Breast epithelium (tissue), 4 donors: ENCODE data around the gene DHCR24. TPM values are rescaled to one million over a fixed set of nuclear protein-coding genes. Genes with fewer than 3 reads are reported as not detected.

Experiments
- DNase-seq, 2 donors: peaks; one replicate each; pipeline ENCODE4 v3.0.0-alpha.2; 2019; ENCODE audit warnings: low spot score in 2 of 2
- H3K27ac ChIP-seq, 2 donors: fragments of 200-600 bp; sonication (generic) in 1 of 2; one replicate each; pipeline ENCODE4 v1.5.1; 2016 to 2019; ENCODE audit warnings: mild to moderate bottlenecking in 1 of 2
- H3K27me3 ChIP-seq, 2 donors: fragments of 200-600 bp; sonication (generic) in 1 of 2; one replicate each; pipeline versions ENCODE4 v1.5.1 to v1.6.0; 2017 to 2019; ENCODE audit warnings: control low read depth in 1 of 2, mild to moderate bottlenecking in 1 of 2
- H3K36me3 ChIP-seq: fragments of 200-600 bp; one replicate; pipeline ENCODE4 v1.5.1; 2019
- H3K4me1 ChIP-seq, 2 donors: fragments of 200-600 bp; sonication (generic); one replicate each; pipeline ENCODE4 v1.5.1; 2016 to 2019; ENCODE audit warnings: control low read depth in 1 of 2
- H3K4me3 ChIP-seq, 3 donors: fragments of 200-600 bp; sonication (generic); 1 replicate in 2 of 3; 2 replicates in 1 of 3; pipeline ENCODE4 v1.5.1; 2016 to 2019; ENCODE audit warnings: mild to moderate bottlenecking in 3 of 3, moderate library complexity in 2 of 3
- H3K9me3 ChIP-seq, 2 donors: fragments of 200-600 bp; sonication (generic) in 1 of 2; one replicate each; pipeline ENCODE4 v1.5.1; 2016 to 2019; ENCODE audit warnings: control low read depth in 1 of 2
- POLR2A ChIP-seq: fragments of 450-650 bp; IDR thresholded peaks from one replicate; pipeline ENCODE4 v1.6.1; 2016; ENCODE audit warnings: antibody characterized with exemption, mild to moderate bottlenecking, moderate library complexity
- POLR2AphosphoS5 ChIP-seq, 3 donors: sonication (generic); formaldehyde crosslinking; IDR thresholded peaks; one replicate each; pipeline ENCODE4 v1.6.1; 2017; ENCODE audit warnings: antibody characterized with exemption in 3 of 3
- intact Hi-C: fragments of 100-400 bp; cut with DNase I; formaldehyde crosslinking; loops from one replicate; pipeline ENCODE4 v1.15.1; 2023; ENCODE audit warnings: low total_unique reads
- total RNA-seq, 3 donors: library from RNA; depleted of rRNA; stranded (reverse); fragments of >200 nt; gene quantifications; one replicate each; pipeline ENCODE4 v1.1.0, GENCODE V29; 2016
- TF ChIP-seq, protein P1 (sequence below), 3 donors: fragments of 450-650 bp; IDR thresholded peaks; one replicate each; pipeline ENCODE4 v1.5.1; 2016 to 2017; ENCODE audit warnings: antibody characterized with exemption in 3 of 3, mild to moderate bottlenecking in 3 of 3, moderate library complexity in 3 of 3

The DHCR24 gene
- total RNA-seq, 3 donors from 2014 or later, result 149 to 230 (median 157) TPM

DNA sequence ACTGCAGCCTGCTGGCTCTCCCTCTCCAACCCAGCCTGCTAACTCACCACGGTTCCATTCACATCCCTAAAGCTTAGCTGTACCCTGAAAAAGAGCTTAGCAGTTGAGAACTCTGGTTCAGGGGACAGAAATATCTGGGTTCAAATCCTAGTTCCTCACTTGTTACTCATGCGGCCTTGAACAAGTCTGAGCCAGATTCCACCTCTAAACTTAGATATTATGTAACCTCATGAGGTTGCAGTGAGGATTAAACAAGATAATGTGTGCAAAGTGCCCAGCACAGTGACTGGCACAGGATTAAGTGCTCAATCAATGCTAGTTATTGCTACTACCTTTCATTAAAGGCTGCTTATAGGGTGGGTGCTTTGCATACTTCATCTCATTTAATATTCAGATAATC, 41.3 kb upstream of the DHCR24 start:
- Histone ChIP-seq H3K9me3 (no peaks in the 10 kb centered on the region), H3K4me3 (no peak overlapping the region), H3K4me1 (peaks cover 0 to 9% of the 10 kb centered on the region in 2 donors), H3K36me3 (no peaks in the 10 kb centered on the region), H3K27me3 (no peaks in the 10 kb centered on the region), H3K27ac (peak overlapping the region; percentile 75 to 78)
- DNase-seq, result no peak
- intact Hi-C loops, result no loop called here
- TF ChIP-seq POLR2AphosphoS5 (IDR thresholded peaks at IDR 0.05) (no peak), POLR2A (no peak)
- TF ChIP-seq, protein P1, sequence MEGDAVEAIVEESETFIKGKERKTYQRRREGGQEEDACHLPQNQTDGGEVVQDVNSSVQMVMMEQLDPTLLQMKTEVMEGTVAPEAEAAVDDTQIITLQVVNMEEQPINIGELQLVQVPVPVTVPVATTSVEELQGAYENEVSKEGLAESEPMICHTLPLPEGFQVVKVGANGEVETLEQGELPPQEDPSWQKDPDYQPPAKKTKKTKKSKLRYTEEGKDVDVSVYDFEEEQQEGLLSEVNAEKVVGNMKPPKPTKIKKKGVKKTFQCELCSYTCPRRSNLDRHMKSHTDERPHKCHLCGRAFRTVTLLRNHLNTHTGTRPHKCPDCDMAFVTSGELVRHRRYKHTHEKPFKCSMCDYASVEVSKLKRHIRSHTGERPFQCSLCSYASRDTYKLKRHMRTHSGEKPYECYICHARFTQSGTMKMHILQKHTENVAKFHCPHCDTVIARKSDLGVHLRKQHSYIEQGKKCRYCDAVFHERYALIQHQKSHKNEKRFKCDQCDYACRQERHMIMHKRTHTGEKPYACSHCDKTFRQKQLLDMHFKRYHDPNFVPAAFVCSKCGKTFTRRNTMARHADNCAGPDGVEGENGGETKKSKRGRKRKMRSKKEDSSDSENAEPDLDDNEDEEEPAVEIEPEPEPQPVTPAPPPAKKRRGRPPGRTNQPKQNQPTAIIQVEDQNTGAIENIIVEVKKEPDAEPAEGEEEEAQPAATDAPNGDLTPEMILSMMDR (IDR thresholded peaks at IDR 0.05), result no peak

GRCh38 chr1:54927472-54928240, 40.7 kb upstream of the DHCR24 start:
- intact Hi-C loops, result no loop called here
- Histone ChIP-seq H3K27me3 (no peaks in the 10 kb centered on the region), H3K9me3 (no peaks in the 10 kb centered on the region), H3K4me3 (no peak overlapping the region), H3K27ac (peak overlapping the region; percentile 75 to 78), H3K4me1 (peaks cover 0 to 9% of the 10 kb centered on the region in 2 donors), H3K36me3 (no peaks in the 10 kb centered on the region)
- no peak for TF ChIP-seq POLR2AphosphoS5 (IDR thresholded peaks at IDR 0.05)
- TF ChIP-seq, protein P1 (IDR thresholded peaks at IDR 0.05), result no peak
- no peak for TF ChIP-seq POLR2A
- DNase-seq, result peak in 1 of 2 donors; percentile 37

DNA sequence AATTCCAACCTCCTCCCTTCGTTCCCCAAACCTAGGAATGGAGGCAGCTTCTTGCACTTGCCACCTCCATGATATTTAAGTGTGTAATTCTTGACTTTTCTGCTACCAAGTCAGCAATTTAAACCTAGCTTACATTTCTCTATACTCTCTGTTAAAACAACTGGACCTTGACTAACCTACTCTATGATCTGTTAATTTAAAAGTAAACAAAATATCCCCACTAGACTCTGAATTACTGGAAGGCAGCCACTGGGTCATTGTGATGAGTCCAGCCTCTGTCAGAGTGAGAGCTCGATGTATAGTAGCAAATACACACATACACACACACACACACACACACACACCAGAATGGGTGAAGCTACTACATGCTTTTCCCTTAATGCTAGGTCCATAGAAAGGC, 40.0 kb upstream of the DHCR24 start:
- no peak for DNase-seq
- Histone ChIP-seq H3K4me3 (no peak overlapping the region), H3K4me1 (peaks cover 0 to 9% of the 10 kb centered on the region in 2 donors), H3K27me3 (no peaks in the 10 kb centered on the region), H3K9me3 (no peaks in the 10 kb centered on the region), H3K36me3 (no peaks in the 10 kb centered on the region), H3K27ac (peak overlapping the region; percentile 75 to 78)
- intact Hi-C loops, result no loop called here
- no peak for TF ChIP-seq POLR2A
- TF ChIP-seq, protein P1 (IDR thresholded peaks at IDR 0.05), result no peak
- TF ChIP-seq POLR2AphosphoS5 (IDR thresholded peaks at IDR 0.05), result no peak

DNA sequence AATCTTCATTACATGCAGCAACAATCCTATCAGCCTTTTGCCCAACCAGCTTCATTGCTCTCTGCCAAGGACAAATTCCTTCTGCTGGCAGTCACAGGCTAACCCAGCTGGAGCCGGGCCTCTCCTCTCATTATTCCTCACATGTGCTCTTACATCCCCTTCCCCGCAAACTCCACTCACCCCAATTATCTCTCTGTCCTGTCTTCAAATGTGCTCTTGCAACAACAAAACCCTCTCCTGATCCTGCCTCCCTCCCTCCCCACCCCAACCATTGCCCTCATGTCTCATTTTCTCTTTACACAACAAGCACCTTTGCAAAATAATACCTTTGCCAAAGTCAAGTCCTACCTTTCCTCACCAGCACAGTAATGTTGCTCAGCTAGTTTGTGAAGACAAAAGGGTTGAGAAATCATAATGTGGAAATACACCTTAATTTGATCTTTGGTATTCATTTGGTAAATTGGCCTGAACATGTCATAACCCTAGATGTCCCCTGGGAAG, 36.0 kb upstream of the DHCR24 start:
- no peak for TF ChIP-seq POLR2A
- TF ChIP-seq, protein P1 (IDR thresholded peaks at IDR 0.05), result peak in 2 of 3 donors; percentile 16 to 48
- peak in 1 of 3 donors; percentile 25 for TF ChIP-seq POLR2AphosphoS5 (IDR thresholded peaks at IDR 0.05)
- peaks cover 0 to 9% of the 10 kb centered on the region in 2 donors for H3K4me1 ChIP-seq
- H3K9me3 ChIP-seq, result no peaks in the 10 kb centered on the region
- H3K27me3 ChIP-seq, result no peaks in the 10 kb centered on the region
- DNase-seq, result peak in 1 of 2 donors; percentile 76
- H3K36me3 ChIP-seq, result no peaks in the 10 kb centered on the region
- intact Hi-C loops, result no loop called here
- H3K4me3 ChIP-seq, result peak overlapping the region in 1 of 3 donors; percentile 3
- H3K27ac ChIP-seq, result peak overlapping the region; percentile 88 to 89
